ENCODE measurements around the gene AP3B1. TPM values are rescaled to one million over a fixed set of nuclear protein-coding genes. Genes with fewer than 3 reads are reported as not detected.
"Not testable (repeated sequence)": the region's sequence is repeated elsewhere in the genome, so short reads cannot be mapped to it uniquely, and the experiment has no call there.

The AP3B1 gene
- total and polyA plus RNA-seq, 2 donors (not counting 1 experiment from before 2014, with no cell fraction given): 50.5 to 66.9 TPM

DNA sequence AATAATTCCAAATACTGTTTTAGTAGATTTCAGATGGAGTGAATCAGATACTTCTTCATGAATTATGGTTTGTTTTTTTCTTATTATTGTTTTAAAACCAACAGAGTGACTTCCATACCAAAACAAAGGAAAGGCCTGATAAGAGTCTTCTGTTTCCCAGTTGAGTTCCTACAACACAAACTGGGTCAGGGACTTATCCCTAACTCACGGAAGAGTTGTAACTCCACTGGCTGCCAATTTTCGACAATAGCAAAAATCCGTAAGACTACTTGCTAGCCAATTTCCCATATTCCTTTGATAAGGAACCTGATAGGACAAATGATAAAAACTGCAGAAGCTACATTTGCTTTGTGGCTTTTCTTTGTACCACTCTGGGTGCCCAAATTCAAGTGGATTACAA is 219.2 kb downstream of the AP3B1 start:
- TF ChIP-seq EZH2 (IDR thresholded peaks at IDR 0.05; ENCODE audit: low read length, missing control alignments): no peak
- TF ChIP-seq, protein P1, sequence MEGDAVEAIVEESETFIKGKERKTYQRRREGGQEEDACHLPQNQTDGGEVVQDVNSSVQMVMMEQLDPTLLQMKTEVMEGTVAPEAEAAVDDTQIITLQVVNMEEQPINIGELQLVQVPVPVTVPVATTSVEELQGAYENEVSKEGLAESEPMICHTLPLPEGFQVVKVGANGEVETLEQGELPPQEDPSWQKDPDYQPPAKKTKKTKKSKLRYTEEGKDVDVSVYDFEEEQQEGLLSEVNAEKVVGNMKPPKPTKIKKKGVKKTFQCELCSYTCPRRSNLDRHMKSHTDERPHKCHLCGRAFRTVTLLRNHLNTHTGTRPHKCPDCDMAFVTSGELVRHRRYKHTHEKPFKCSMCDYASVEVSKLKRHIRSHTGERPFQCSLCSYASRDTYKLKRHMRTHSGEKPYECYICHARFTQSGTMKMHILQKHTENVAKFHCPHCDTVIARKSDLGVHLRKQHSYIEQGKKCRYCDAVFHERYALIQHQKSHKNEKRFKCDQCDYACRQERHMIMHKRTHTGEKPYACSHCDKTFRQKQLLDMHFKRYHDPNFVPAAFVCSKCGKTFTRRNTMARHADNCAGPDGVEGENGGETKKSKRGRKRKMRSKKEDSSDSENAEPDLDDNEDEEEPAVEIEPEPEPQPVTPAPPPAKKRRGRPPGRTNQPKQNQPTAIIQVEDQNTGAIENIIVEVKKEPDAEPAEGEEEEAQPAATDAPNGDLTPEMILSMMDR (conservative IDR thresholded peaks at IDR 0.05 in 1 of 2, IDR thresholded peaks at IDR 0.05 in 1 of 2; ENCODE audit: low read depth in 1 of 2, low read length in 2 of 2): no peak
- Histone ChIP-seq H3K4me3 (replicated peaks in 1 of 4; ENCODE audit: control extremely low read depth in 1 of 4, insufficient read depth in 1 of 4, low read depth in 3 of 4, low read length in 4 of 4) (no peak overlapping the region), H3K9ac (ENCODE audit: insufficient read depth, low read length) (no peak overlapping the region), H3K27ac (ENCODE audit: insufficient read depth, low read length) (no peak overlapping the region), H2AFZ (ENCODE audit: low read length) (no peak overlapping the region), H3K4me2 (ENCODE audit: extremely low read depth, insufficient read depth, low read length) (no peak overlapping the region), H3K36me3 (ENCODE audit: control insufficient read depth, insufficient read depth, low read length) (no peaks in the 10 kb centered on the region), H3K4me1 (ENCODE audit: control insufficient read depth, extremely low read depth, insufficient read depth, low read length) (no peaks in the 10 kb centered on the region), H3K9me3 (ENCODE audit: control insufficient read depth, insufficient read depth, low read depth, low read length) (no peaks in the 10 kb centered on the region), H4K20me1 (ENCODE audit: control insufficient read depth, extremely low read depth, insufficient read depth, low read length) (no peaks in the 10 kb centered on the region), H3K79me2 (ENCODE audit: control insufficient read depth, insufficient read depth, low read length) (no peaks in the 10 kb centered on the region), H3K27me3 (ENCODE audit: control insufficient read depth, insufficient read depth, low read length) (no peaks in the 10 kb centered on the region)
- DNase-seq (ENCODE audit: low read depth in 2 of 2): no peak

DNA sequence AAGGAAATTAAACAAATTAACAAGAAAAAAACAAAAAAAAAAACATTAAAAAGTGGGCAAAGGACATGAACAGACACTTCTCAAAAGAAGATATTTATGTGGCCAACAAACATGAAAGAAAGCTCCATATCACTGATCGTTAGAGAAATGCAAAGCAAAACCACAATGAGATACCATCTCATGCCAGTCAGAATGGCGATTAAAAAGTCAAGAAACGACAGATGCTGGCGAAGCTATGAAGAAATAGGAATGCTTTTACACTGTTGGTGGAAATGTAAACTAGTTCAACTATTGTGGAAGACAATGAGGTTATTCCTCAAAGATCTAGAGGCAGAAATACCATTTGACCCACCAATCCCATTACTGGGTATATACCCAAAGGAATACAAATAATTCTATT is 223.8 kb downstream of the AP3B1 start:
- not testable (repeated sequence) for H4K20me1 ChIP-seq (ENCODE audit: control insufficient read depth, extremely low read depth, insufficient read depth, low read length); H3K27ac ChIP-seq (ENCODE audit: insufficient read depth, low read length); H2AFZ ChIP-seq (ENCODE audit: low read length); H3K4me2 ChIP-seq (ENCODE audit: extremely low read depth, insufficient read depth, low read length); DNase-seq (ENCODE audit: low read depth in 2 of 2); H3K4me1 ChIP-seq (ENCODE audit: control insufficient read depth, extremely low read depth, insufficient read depth, low read length); H3K36me3 ChIP-seq (ENCODE audit: control insufficient read depth, insufficient read depth, low read length); H3K4me3 ChIP-seq (replicated peaks in 1 of 4; ENCODE audit: control extremely low read depth in 1 of 4, insufficient read depth in 1 of 4, low read depth in 3 of 4, low read length in 4 of 4); H3K9me3 ChIP-seq (ENCODE audit: control insufficient read depth, insufficient read depth, low read depth, low read length); H3K27me3 ChIP-seq (ENCODE audit: control insufficient read depth, insufficient read depth, low read length); H3K79me2 ChIP-seq (ENCODE audit: control insufficient read depth, insufficient read depth, low read length); H3K9ac ChIP-seq (ENCODE audit: insufficient read depth, low read length)

DNA sequence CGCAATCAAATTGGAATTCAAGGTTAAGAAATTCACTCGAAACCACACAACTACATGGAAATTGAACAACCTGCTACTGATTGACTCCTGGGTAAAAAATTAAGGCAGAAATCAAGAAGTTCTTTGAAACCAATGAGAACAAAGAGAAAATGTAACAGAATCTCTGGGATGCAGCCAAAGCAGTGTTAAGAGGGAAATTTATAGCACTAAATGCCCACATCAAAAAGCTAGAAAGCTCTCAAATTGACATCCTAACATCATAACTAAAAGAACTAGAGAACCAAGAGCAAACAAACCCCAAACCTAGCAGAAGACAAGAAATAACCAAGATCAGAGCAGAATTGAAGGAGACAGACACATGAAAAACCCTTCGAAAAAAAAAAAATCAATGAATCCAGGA is 226.9 kb downstream of the AP3B1 start:
- DNase-seq (ENCODE audit: low read depth in 2 of 2); H3K4me3 ChIP-seq (replicated peaks in 1 of 4; ENCODE audit: control extremely low read depth in 1 of 4, insufficient read depth in 1 of 4, low read depth in 3 of 4, low read length in 4 of 4); H3K79me2 ChIP-seq (ENCODE audit: control insufficient read depth, insufficient read depth, low read length); H3K27ac ChIP-seq (ENCODE audit: insufficient read depth, low read length); H3K27me3 ChIP-seq (ENCODE audit: control insufficient read depth, insufficient read depth, low read length); H4K20me1 ChIP-seq (ENCODE audit: control insufficient read depth, extremely low read depth, insufficient read depth, low read length); H3K9me3 ChIP-seq (ENCODE audit: control insufficient read depth, insufficient read depth, low read depth, low read length); H3K4me2 ChIP-seq (ENCODE audit: extremely low read depth, insufficient read depth, low read length); H3K36me3 ChIP-seq (ENCODE audit: control insufficient read depth, insufficient read depth, low read length); H3K4me1 ChIP-seq (ENCODE audit: control insufficient read depth, extremely low read depth, insufficient read depth, low read length); H2AFZ ChIP-seq (ENCODE audit: low read length); H3K9ac ChIP-seq (ENCODE audit: insufficient read depth, low read length): not testable (repeated sequence)

GRCh38 chr5:78066722-78067121 is 227.8 kb downstream of the AP3B1 start:
- not testable (repeated sequence) for H4K20me1 ChIP-seq (ENCODE audit: control insufficient read depth, extremely low read depth, insufficient read depth, low read length); H3K9ac ChIP-seq (ENCODE audit: insufficient read depth, low read length); H2AFZ ChIP-seq (ENCODE audit: low read length); H3K36me3 ChIP-seq (ENCODE audit: control insufficient read depth, insufficient read depth, low read length); H3K79me2 ChIP-seq (ENCODE audit: control insufficient read depth, insufficient read depth, low read length); H3K27ac ChIP-seq (ENCODE audit: insufficient read depth, low read length); H3K4me1 ChIP-seq (ENCODE audit: control insufficient read depth, extremely low read depth, insufficient read depth, low read length); H3K9me3 ChIP-seq (ENCODE audit: control insufficient read depth, insufficient read depth, low read depth, low read length); H3K4me2 ChIP-seq (ENCODE audit: extremely low read depth, insufficient read depth, low read length); H3K27me3 ChIP-seq (ENCODE audit: control insufficient read depth, insufficient read depth, low read length); DNase-seq (ENCODE audit: low read depth in 2 of 2); H3K4me3 ChIP-seq (replicated peaks in 1 of 4; ENCODE audit: control extremely low read depth in 1 of 4, insufficient read depth in 1 of 4, low read depth in 3 of 4, low read length in 4 of 4)

All from fibroblast of lung (primary cell).